DOHH2 (cell line): ENCODE results near the gene STMN3.
"Not testable (repeated sequence)": the region's sequence is repeated elsewhere in the genome, so short reads cannot be mapped to it uniquely, and the experiment has no call there.

Experiments used
- EZH2phosphoT487 ChIP-seq: fragments of 200-600 bp; sonication (generic); IDR thresholded peaks from 2 replicates; pipeline ENCODE4 v1.6.1; 2017; ENCODE audit warnings: borderline replicate concordance, mild to moderate bottlenecking, antibody characterized with exemption, low read length, moderate library complexity, mixed read lengths
- TF ChIP-seq, protein P1 (sequence below): fragments of 200-600 bp; sonication (generic); IDR thresholded peaks from one replicate; pipeline ENCODE4 v1.5.1; 2014; ENCODE audit warnings: antibody characterized with exemption, mild to moderate bottlenecking, low read depth, low read length; ENCODE audit not compliant: poor library complexity, severe bottlenecking

- TF ChIP-seq, protein P1, sequence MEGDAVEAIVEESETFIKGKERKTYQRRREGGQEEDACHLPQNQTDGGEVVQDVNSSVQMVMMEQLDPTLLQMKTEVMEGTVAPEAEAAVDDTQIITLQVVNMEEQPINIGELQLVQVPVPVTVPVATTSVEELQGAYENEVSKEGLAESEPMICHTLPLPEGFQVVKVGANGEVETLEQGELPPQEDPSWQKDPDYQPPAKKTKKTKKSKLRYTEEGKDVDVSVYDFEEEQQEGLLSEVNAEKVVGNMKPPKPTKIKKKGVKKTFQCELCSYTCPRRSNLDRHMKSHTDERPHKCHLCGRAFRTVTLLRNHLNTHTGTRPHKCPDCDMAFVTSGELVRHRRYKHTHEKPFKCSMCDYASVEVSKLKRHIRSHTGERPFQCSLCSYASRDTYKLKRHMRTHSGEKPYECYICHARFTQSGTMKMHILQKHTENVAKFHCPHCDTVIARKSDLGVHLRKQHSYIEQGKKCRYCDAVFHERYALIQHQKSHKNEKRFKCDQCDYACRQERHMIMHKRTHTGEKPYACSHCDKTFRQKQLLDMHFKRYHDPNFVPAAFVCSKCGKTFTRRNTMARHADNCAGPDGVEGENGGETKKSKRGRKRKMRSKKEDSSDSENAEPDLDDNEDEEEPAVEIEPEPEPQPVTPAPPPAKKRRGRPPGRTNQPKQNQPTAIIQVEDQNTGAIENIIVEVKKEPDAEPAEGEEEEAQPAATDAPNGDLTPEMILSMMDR = not testable (repeated sequence)
- TF ChIP-seq EZH2phosphoT487 = not testable (repeated sequence)
Measured at GRCh38 chr20:63650486-63650885, 2.7 kb downstream of the STMN3 start.
